Osteocyte (in vitro differentiated cells): ENCODE data around the gene UBAP2. TPM values are rescaled to one million over a fixed set of nuclear protein-coding genes. Genes with fewer than 3 reads are reported as not detected.

ENCODE experiments used
- DNase-seq: peaks from one replicate; pipeline ENCODE4 v3.0.0; 2021; ENCODE audit warnings: mixed read lengths; ENCODE audit not compliant: unreplicated experiment; ENCODE audit errors: extremely low spot score
- H3K27ac Mint-ChIP-seq: one replicate; pipeline ENCODE4 v1.8.0; 2021; ENCODE audit warnings: mild to moderate bottlenecking, mixed read lengths; ENCODE audit not compliant: unreplicated experiment
- H3K27me3 Mint-ChIP-seq: one replicate; pipeline ENCODE4 v1.8.0; 2021; ENCODE audit warnings: mixed read lengths; ENCODE audit not compliant: unreplicated experiment
- H3K36me3 Mint-ChIP-seq: one replicate; pipeline ENCODE4 v1.8.0; 2021; ENCODE audit warnings: mixed read lengths; ENCODE audit not compliant: unreplicated experiment
- H3K4me1 Mint-ChIP-seq: one replicate; pipeline ENCODE4 v1.8.0; 2021; ENCODE audit warnings: mixed read lengths; ENCODE audit not compliant: unreplicated experiment
- H3K4me3 Mint-ChIP-seq: one replicate; pipeline ENCODE4 v1.8.0; 2021; ENCODE audit warnings: mild to moderate bottlenecking, moderate library complexity, mixed read lengths; ENCODE audit not compliant: unreplicated experiment
- H3K9me3 Mint-ChIP-seq: one replicate; pipeline ENCODE4 v1.8.0; 2021; ENCODE audit warnings: mixed read lengths; ENCODE audit not compliant: unreplicated experiment
- total RNA-seq: library from RNA; stranded (reverse); gene quantifications from 2 replicates; pipeline ENCODE4 v1.2.1, GENCODE V29; 2021
- TF ChIP-seq, protein P1 (sequence below): fragments of 200-600 bp; sonication (generic); IDR thresholded peaks from 2 replicates; pipeline ENCODE4 v1.5.0; 2021; ENCODE audit warnings: antibody characterized with exemption, mild to moderate bottlenecking, moderate library complexity

Gene UBAP2
- total RNA-seq, 1 donor from 2014 or later = 39.9 TPM

GRCh38 chr9:33927694-33928093 lies 121.0 kb downstream of the UBAP2 start:
- H3K4me3 Mint-ChIP-seq = no peak overlapping the region
- no peak for DNase-seq
- no peaks in the 10 kb centered on the region for H3K9me3 Mint-ChIP-seq
- peaks cover 4% of the 10 kb centered on the region for H3K4me1 Mint-ChIP-seq
- no peaks in the 10 kb centered on the region for H3K27me3 Mint-ChIP-seq
- TF ChIP-seq, protein P1, sequence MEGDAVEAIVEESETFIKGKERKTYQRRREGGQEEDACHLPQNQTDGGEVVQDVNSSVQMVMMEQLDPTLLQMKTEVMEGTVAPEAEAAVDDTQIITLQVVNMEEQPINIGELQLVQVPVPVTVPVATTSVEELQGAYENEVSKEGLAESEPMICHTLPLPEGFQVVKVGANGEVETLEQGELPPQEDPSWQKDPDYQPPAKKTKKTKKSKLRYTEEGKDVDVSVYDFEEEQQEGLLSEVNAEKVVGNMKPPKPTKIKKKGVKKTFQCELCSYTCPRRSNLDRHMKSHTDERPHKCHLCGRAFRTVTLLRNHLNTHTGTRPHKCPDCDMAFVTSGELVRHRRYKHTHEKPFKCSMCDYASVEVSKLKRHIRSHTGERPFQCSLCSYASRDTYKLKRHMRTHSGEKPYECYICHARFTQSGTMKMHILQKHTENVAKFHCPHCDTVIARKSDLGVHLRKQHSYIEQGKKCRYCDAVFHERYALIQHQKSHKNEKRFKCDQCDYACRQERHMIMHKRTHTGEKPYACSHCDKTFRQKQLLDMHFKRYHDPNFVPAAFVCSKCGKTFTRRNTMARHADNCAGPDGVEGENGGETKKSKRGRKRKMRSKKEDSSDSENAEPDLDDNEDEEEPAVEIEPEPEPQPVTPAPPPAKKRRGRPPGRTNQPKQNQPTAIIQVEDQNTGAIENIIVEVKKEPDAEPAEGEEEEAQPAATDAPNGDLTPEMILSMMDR = no peak
- peaks cover 35% of the 10 kb centered on the region for H3K36me3 Mint-ChIP-seq
- no peak overlapping the region for H3K27ac Mint-ChIP-seq

DNA sequence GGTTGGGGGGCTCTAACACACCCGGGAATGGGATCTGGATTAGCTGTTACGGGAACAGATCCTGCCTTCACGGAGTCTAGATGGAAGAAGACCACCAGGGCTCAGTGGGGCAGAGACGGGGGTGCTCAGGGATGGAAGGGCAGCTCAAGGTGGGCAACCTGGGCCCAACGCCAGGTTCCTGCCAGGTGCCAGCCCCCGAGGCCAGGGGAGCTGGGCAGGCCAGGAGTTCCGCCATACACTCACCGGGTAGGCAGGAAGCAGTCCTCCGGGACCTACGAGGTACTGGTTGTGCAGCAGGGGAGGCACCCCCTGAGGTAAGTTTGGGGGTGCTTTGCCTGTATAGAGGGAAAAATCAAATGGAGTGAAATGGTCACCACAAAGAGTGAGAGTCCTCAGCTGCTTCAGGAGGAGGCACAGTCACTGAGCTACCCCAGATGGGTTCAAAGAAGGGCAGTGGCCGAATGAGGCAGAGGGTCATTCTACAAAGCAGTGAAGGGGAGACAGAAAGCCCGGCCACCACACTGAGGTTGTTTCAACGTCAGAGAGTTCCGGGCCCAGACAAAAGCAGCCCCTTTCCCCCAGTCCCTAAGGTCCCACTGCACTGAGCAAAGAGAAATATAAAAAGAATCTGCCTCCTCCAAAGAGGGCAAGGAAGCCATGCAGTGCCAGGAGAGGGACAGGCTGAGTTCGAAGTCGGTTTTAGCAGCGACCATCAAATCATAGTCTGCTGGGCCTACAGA lies 121.8 kb downstream of the UBAP2 start:
- no peaks in the 10 kb centered on the region for H3K27me3 Mint-ChIP-seq
- H3K27ac Mint-ChIP-seq = no peak overlapping the region
- H3K36me3 Mint-ChIP-seq = peaks cover 31% of the 10 kb centered on the region
- H3K4me1 Mint-ChIP-seq = peaks cover 4% of the 10 kb centered on the region
- no peak overlapping the region for H3K4me3 Mint-ChIP-seq
- TF ChIP-seq, protein P1 = no peak
- DNase-seq = no peak
- no peaks in the 10 kb centered on the region for H3K9me3 Mint-ChIP-seq

DNA sequence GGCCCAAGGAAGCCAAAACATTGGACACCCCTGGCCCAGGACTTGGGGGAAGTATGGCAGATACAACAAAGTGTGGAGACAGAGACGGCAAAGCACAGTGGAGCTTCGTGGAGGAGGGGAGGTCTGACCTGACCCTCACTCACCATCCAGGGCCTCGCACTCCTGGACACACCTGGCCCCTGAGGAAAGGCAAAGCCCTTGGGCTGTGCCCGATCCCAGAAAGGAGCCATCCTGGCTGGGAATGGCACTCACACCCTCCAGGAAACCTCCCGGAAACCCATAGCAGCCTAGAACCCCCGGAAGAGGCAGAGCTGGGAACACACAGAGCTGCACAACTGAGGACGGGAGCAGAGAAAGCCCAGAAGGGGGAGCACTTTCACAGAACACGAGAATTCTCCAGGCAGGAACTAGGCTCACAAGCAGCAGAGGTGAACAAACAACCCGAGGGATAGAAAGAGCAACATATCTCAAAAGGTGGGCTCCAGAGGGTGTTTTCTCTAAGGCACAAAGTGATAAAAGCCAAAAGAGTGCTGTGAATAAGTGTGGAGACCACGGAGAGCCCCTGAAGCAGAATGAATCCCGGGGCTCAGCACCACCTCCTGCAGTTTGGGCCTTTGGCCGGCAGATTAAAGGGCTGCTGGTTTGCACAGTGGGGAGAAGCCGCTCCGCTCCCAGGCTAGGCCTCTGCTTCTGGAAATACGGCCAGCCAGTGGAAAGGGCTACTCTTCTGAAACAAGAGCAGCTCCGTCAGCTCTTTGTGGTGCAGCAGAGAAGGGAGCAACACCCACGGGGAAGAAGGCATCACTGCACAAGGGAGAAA lies 123.5 kb downstream of the UBAP2 start:
- Mint-ChIP-seq H3K4me1 (peaks cover 4% of the 10 kb centered on the region), H3K4me3 (no peak overlapping the region), H3K27me3 (no peaks in the 10 kb centered on the region), H3K27ac (peak overlapping the region; percentile 27), H3K36me3 (peaks cover 30% of the 10 kb centered on the region), H3K9me3 (no peaks in the 10 kb centered on the region)
- DNase-seq = no peak
- TF ChIP-seq, protein P1 = peak; percentile 78

DNA sequence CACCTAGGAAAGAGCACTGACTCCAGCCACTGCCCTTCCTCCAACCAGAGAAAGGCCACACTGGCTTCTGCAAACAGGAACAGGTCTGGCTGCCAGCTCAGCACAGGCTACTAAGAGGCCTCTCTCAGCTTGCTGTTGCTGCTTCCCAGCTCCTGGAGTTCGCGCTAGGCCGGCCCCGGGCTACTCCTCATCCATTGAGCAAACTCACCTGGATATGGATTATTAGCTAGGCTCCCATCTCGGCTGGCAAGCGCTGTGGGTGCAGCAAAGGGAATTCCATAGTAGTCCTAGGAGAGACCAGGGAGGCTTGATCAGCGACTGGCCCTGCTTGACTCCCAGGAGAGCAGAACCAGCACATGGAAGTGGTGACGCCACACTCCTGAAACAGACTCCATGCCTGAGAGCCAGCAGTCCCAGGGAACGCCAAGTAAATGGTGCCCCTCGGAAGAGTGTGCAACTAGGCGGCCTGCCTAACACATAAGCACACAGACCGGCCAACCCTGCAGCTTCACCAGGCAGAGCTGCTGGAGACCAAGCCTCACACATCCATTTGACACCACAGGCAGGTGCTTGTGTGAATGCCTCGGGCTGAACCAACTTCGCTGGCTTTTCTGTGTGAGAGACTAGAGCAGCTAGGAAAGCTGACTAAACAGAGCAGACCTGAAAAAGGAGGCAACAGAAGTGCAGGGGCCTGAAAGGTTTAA lies 124.5 kb downstream of the UBAP2 start:
- Mint-ChIP-seq H3K4me3 (no peak overlapping the region), H3K27ac (no peak overlapping the region), H3K36me3 (peaks cover 36% of the 10 kb centered on the region), H3K27me3 (no peaks in the 10 kb centered on the region), H3K4me1 (peaks cover 4% of the 10 kb centered on the region), H3K9me3 (no peaks in the 10 kb centered on the region)
- no peak for DNase-seq
- TF ChIP-seq, protein P1 = no peak

DNA sequence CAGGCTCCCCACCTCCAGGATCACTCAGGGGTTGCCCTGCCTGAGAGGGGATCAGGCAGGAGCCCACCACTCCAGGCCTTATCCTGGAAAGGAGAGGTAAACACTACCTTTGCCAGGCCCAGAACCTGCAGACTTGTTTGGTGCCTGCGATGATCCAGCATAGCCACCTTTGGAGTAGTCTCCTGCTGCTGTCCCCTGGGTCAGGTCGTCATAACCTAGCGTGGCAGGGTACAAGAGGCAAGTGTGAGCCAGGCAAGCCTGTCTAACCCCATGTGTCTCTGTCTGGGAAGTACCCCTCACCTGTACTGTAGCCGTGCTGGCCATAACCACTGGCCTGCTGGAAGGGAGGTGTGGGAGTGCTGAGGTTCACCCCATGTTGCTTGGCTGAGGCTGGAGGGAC lies 125.6 kb downstream of the UBAP2 start:
- Mint-ChIP-seq H3K4me3 (no peak overlapping the region), H3K9me3 (no peaks in the 10 kb centered on the region), H3K27me3 (no peaks in the 10 kb centered on the region), H3K36me3 (peaks cover 47% of the 10 kb centered on the region), H3K27ac (no peak overlapping the region), H3K4me1 (peaks cover 4% of the 10 kb centered on the region)
- no peak for DNase-seq
- TF ChIP-seq, protein P1 = no peak
